RWPE1 (cell line): Measurements from ENCODE around the gene CADM2.
A peak's percentile ranks its signal among the peaks of the same experiment; 100 is the strongest.

Experiments
- CTCF ChIA-PET: fragments of 350-600 bp; sonication (Branson Sonifier 250); formaldehyde crosslinking; extraction: SDS; loops from one replicate; lab custom pipeline; 2021; lab: Yijun Ruan, JAX
- POLR2A ChIA-PET: fragments of 400-600 bp; formaldehyde crosslinking; extraction: SDS; loops from one replicate; lab custom pipeline; 2020; ENCODE audit warnings: antibody characterized with exemption; ENCODE audit not compliant: low non-redundant PET; lab: Yijun Ruan, JAX
- DNase-seq: peaks from one replicate; pipeline ENCODE4 v3.0.0; 2012; ENCODE audit warnings: low spot score
- H3K27ac ChIP-seq: fragments of 450-650 bp; 2 replicates; pipeline ENCODE4 v1.5.1; 2017
- TF ChIP-seq, protein P1 (sequence below): fragments of 450-650 bp; conservative IDR thresholded peaks from 2 replicates; pipeline ENCODE4 v1.5.1; 2017; ENCODE audit warnings: low read depth, mild to moderate bottlenecking

CADM2 gene

DNA sequence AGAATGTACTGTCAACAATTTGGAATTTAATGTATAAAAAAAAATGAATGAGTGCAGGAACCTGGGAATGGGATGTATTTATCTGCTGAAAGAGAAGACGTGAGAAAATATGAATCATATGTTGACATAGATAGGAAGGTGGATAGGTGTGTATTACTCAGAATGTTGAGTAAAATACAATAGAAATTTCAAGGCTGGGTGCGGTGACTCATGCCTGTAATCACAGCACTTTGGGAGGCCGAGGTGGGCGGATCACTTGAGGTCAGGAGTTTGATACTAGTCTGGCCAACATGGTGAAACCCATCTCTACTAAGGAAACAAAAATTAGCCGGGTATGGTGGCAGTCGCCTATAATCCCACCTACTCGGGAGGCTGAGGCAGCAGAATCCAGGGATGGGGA, 202.8 kb downstream of the CADM2 start:
- CTCF ChIA-PET, result no interaction called here
- no peak overlapping the region for H3K27ac ChIP-seq

DNA sequence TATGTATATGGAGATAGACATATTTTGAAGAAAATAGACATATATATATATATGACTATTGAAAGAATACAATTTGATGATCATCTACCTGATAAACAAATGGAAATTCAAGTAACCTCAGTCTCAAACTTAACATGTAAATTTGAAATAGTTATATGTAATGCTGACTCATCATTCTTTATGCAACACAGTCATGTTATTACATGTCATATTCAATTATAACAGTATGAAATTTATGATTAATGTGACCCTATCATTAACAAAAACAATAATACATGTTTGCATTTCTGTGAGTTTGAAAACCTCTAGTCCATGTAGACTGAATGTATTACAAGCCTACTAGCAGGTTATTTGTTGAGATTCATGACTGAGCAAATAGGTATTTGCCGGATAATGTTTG, 204.1 kb downstream of the CADM2 start:
- TF ChIP-seq, protein P1, sequence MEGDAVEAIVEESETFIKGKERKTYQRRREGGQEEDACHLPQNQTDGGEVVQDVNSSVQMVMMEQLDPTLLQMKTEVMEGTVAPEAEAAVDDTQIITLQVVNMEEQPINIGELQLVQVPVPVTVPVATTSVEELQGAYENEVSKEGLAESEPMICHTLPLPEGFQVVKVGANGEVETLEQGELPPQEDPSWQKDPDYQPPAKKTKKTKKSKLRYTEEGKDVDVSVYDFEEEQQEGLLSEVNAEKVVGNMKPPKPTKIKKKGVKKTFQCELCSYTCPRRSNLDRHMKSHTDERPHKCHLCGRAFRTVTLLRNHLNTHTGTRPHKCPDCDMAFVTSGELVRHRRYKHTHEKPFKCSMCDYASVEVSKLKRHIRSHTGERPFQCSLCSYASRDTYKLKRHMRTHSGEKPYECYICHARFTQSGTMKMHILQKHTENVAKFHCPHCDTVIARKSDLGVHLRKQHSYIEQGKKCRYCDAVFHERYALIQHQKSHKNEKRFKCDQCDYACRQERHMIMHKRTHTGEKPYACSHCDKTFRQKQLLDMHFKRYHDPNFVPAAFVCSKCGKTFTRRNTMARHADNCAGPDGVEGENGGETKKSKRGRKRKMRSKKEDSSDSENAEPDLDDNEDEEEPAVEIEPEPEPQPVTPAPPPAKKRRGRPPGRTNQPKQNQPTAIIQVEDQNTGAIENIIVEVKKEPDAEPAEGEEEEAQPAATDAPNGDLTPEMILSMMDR, result no peak
- no peak for DNase-seq
- CTCF ChIA-PET, result no interaction called here
- POLR2A ChIA-PET, result no interaction called here
- H3K27ac ChIP-seq, result no peak overlapping the region

More for the DNA sequence above, 202.8 kb downstream of the CADM2 start:
- POLR2A ChIA-PET, result no interaction called here
- DNase-seq, result peak; percentile 61
- TF ChIP-seq, protein P1, result no peak

GRCh38 chr3:85164436-85164835, 205.6 kb downstream of the CADM2 start:
- no peak for DNase-seq
- TF ChIP-seq, protein P1, result no peak
- no peak overlapping the region for H3K27ac ChIP-seq
- POLR2A ChIA-PET, result no interaction called here
- CTCF ChIA-PET, result no interaction called here

DNA sequence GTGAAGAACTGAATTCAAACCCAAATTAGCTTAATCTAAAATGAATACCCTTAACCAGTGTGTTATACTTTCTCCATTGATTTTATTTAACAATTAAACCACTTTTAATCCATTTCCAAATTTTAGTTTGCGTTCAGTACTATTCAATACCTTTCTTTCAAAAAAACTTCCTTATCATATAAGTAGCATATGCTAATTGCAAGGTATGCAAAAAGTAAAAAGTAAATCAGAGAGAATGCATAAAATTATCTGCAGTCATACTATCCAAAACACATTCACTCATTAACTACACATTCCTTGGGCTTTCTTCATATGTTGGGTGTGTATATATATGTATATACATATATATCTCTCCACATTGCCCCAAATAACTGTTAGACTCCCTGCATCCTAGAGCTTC, 208.8 kb downstream of the CADM2 start:
- ChIA-PET CTCF (no interaction called here), POLR2A (no interaction called here)
- TF ChIP-seq, protein P1, result no peak

GRCh38 chr3:85170646-85171045, 211.9 kb downstream of the CADM2 start:
- POLR2A ChIA-PET, result no interaction called here

More for the DNA sequence above, 208.8 kb downstream of the CADM2 start:
- no peak for DNase-seq
- H3K27ac ChIP-seq, result no peak overlapping the region

GRCh38 chr3:85171976-85172375, 213.2 kb downstream of the CADM2 start:
- ChIA-PET POLR2A (no interaction called here), CTCF (no interaction called here)
- no peak for DNase-seq
- TF ChIP-seq, protein P1, result no peak
- no peak overlapping the region for H3K27ac ChIP-seq

More at GRCh38 chr3:85170646-85171045, 211.9 kb downstream of the CADM2 start:
- TF ChIP-seq, protein P1, result no peak
- DNase-seq, result no peak
- H3K27ac ChIP-seq, result no peak overlapping the region
- CTCF ChIA-PET, result no interaction called here

- ChIA-PET CTCF (no interaction called here), POLR2A (no interaction called here)
- DNase-seq, result no peak
- TF ChIP-seq, protein P1, result no peak
- no peak overlapping the region for H3K27ac ChIP-seq
Observed at GRCh38 chr3:85176799-85177198, 218.0 kb downstream of the CADM2 start.
